Liver (tissue), 9 donors: ENCODE measurements around the gene TPD52L1. TPM values are rescaled to one million over a fixed set of nuclear protein-coding genes. Genes with fewer than 3 reads are reported as not detected.

Experiments used
- DNase-seq: peaks from one replicate; pipeline ENCODE4 v3.0.0-alpha.2; 2017; ENCODE audit warnings: low spot score
- H3K27ac ChIP-seq, 2 donors: one replicate each; pipeline ENCODE4 v1.7.0; 2013; ENCODE audit warnings: inconsistent platforms in 2 of 2, low read length in 2 of 2, control low read depth in 1 of 2, low read depth in 1 of 2, mild to moderate bottlenecking in 1 of 2
- H3K27me3 ChIP-seq, 4 donors: one replicate each; pipeline versions ENCODE4 v1.6.1 to v1.7.0; 2013; ENCODE audit warnings: low read length in 3 of 4, inconsistent platforms in 1 of 4, mild to moderate bottlenecking in 1 of 4, moderate library complexity in 1 of 4; ENCODE audit not compliant: control insufficient read depth in 4 of 4, insufficient read depth in 4 of 4
- H3K36me3 ChIP-seq, 4 donors: one replicate each; pipeline versions ENCODE4 v1.6.1 to v1.7.0; 2013; ENCODE audit warnings: low read length in 3 of 4, mild to moderate bottlenecking in 3 of 4, low read depth in 1 of 4, moderate library complexity in 1 of 4; ENCODE audit not compliant: control insufficient read depth in 4 of 4, insufficient read depth in 3 of 4
- H3K4me1 ChIP-seq, 4 donors: one replicate each; pipeline versions ENCODE4 v1.6.1 to v1.7.0; 2013; ENCODE audit warnings: low read length in 3 of 4, mild to moderate bottlenecking in 3 of 4, moderate library complexity in 1 of 4; ENCODE audit not compliant: control insufficient read depth in 4 of 4, insufficient read depth in 4 of 4
- H3K4me3 ChIP-seq, 3 donors: one replicate each; pipeline versions ENCODE4 v1.6.1 to v1.7.0; 2013; ENCODE audit warnings: low read length in 3 of 3, control low read depth in 1 of 3, low read depth in 1 of 3, mild to moderate bottlenecking in 1 of 3
- H3K9ac ChIP-seq, 2 donors: one replicate each; pipeline ENCODE4 v1.7.0; 2013; ENCODE audit warnings: low read length in 2 of 2, mild to moderate bottlenecking in 2 of 2, moderate library complexity in 2 of 2, control low read depth in 1 of 2, low read depth in 1 of 2
- H3K9me3 ChIP-seq, 4 donors: one replicate each; pipeline versions ENCODE4 v1.6.1 to v1.7.0; 2013; ENCODE audit warnings: low read length in 3 of 4; ENCODE audit not compliant: control insufficient read depth in 4 of 4
- ATF3 ChIP-seq: IDR thresholded peaks from 2 replicates; pipeline ENCODE4 v1.6.1; 2016; ENCODE audit warnings: antibody characterized with exemption
- CTCF ChIP-seq: fragments of 150-350 bp; IDR thresholded peaks from 2 replicates; pipeline ENCODE4 v1.5.1; 2017; ENCODE audit warnings: improper control_type of control experiment, low read depth, low read length; ENCODE audit not compliant: missing input control
- EGR1 ChIP-seq, 2 donors: IDR thresholded peaks; 2 replicates each; pipeline ENCODE4 v1.6.1; 2016 to 2018; ENCODE audit warnings: antibody characterized with exemption in 2 of 2, low read depth in 2 of 2
- FOXA1 ChIP-seq: IDR thresholded peaks from 2 replicates; pipeline ENCODE4 v1.6.1; 2016; ENCODE audit warnings: antibody characterized with exemption
- HNF4A ChIP-seq, 2 donors: conservative IDR thresholded peaks; 2 replicates each; pipeline ENCODE4 v1.6.1; 2016; ENCODE audit warnings: antibody characterized with exemption in 2 of 2, mild to moderate bottlenecking in 2 of 2
- HNF4G ChIP-seq: IDR thresholded peaks from 2 replicates; pipeline ENCODE4 v1.6.1; 2016; ENCODE audit warnings: antibody characterized with exemption
- JUND ChIP-seq, 2 donors: IDR thresholded peaks; 2 replicates each; pipeline ENCODE4 v1.6.1; 2016; ENCODE audit warnings: antibody characterized with exemption in 2 of 2
- MAX ChIP-seq: IDR thresholded peaks from 2 replicates; pipeline ENCODE4 v1.6.1; 2016; ENCODE audit warnings: antibody characterized with exemption
- RAD21 ChIP-seq, 2 donors: IDR thresholded peaks; 2 replicates each; pipeline ENCODE4 v1.6.1; 2016; ENCODE audit warnings: antibody characterized with exemption in 2 of 2, mild to moderate bottlenecking in 2 of 2
- REST ChIP-seq: IDR thresholded peaks from 2 replicates; pipeline ENCODE4 v1.6.1; 2016; ENCODE audit warnings: antibody characterized with exemption, mild to moderate bottlenecking
- SP1 ChIP-seq: IDR thresholded peaks from 2 replicates; pipeline ENCODE4 v1.6.1; 2018; ENCODE audit warnings: antibody characterized with exemption, mild to moderate bottlenecking
- TAF1 ChIP-seq: conservative IDR thresholded peaks from 2 replicates; pipeline ENCODE4 v1.6.1; 2016; ENCODE audit warnings: antibody characterized with exemption, mild to moderate bottlenecking
- YY1 ChIP-seq: IDR thresholded peaks from 2 replicates; pipeline ENCODE4 v1.6.1; 2016; ENCODE audit warnings: antibody characterized with exemption, mild to moderate bottlenecking
- ZBTB33 ChIP-seq: IDR thresholded peaks from 2 replicates; pipeline ENCODE4 v1.6.1; 2016; ENCODE audit warnings: antibody characterized with exemption
- WGBS: extraction: QIAGEN DNeasy Blood & Tissue Kit; methylation state at CpG from one replicate; pipeline ENCODE4 v1.1.7; 2013; 5-methylcytosine and 5-hydroxymethylcytosine counted together
- polyA plus RNA-seq, 2 donors: library from polyadenylated mRNA; stranded (reverse) in 1 of 2; unstranded in 1 of 2; fragments of 200-250 nt in 1 of 2; fragments of >200 nt in 1 of 2; fragmentation: Nextera tagmentation in 1 of 2; extraction: Ambion mirVana in 1 of 2; gene quantifications; one replicate each; pipeline versions ENCODE4 v1.2.1 to v1.2.3, GENCODE V29; 2013 to 2015
- total RNA-seq, 2 donors: library from RNA; depleted of rRNA; stranded (reverse); fragments of >200 nt; gene quantifications; one replicate each; pipeline ENCODE4 v1.2.3, GENCODE V29; 2014
- donor health status: healthy.
- donor health status: healthy.
- donor health status: healthy.
- donor health status: healthy.
- donor health status: healthy.

The TPD52L1 gene
- total and polyA plus RNA-seq, 4 donors, result 8.9 to 66.4 (median 56.6) TPM

GRCh38 chr6:125216015-125216414 lies 62.4 kb downstream of the TPD52L1 start (continued):
- TF ChIP-seq REST (no peak), CTCF (no peak), MAX (no peak), HNF4A (conservative IDR thresholded peaks at IDR 0.05) (no peak)

GRCh38 chr6:125217369-125217768 lies 63.8 kb downstream of the TPD52L1 start:
- 98% methylated on average over 10 of the region's 10 CpGs for WGBS
- H3K27ac ChIP-seq, result no peak overlapping the region
- no peaks in the 10 kb centered on the region for H3K27me3 ChIP-seq
- TF ChIP-seq FOXA1, result no peak
- TF ChIP-seq ZBTB33, result no peak
- no peak for TF ChIP-seq RAD21 (IDR thresholded peaks at IDR 0.05)
- TF ChIP-seq MAX, result no peak
- TF ChIP-seq HNF4G, result no peak
- no peak for TF ChIP-seq ATF3
- TF ChIP-seq HNF4A (conservative IDR thresholded peaks at IDR 0.05), result no peak
- no peak for TF ChIP-seq EGR1 (IDR thresholded peaks at IDR 0.05; ENCODE audit: low read depth in 2 of 2)
- TF ChIP-seq JUND (IDR thresholded peaks at IDR 0.05), result no peak
- no peak for TF ChIP-seq YY1
- TF ChIP-seq REST, result no peak
- no peak for TF ChIP-seq SP1
- no peak for TF ChIP-seq TAF1
- H3K9ac ChIP-seq, result no peak overlapping the region
- DNase-seq, result no peak
- no peak overlapping the region for H3K4me3 ChIP-seq
- H3K36me3 ChIP-seq, result no peaks in the 10 kb centered on the region
- no peaks in the 10 kb centered on the region for H3K9me3 ChIP-seq
- peaks cover 0 to 2% (median 0%) of the 10 kb centered on the region in 4 donors for H3K4me1 ChIP-seq
